Pancreas (tissue), 10 donors: ENCODE data around the gene CIDEA. TPM values are rescaled to one million over a fixed set of nuclear protein-coding genes. Genes with fewer than 3 reads are reported as not detected.
A peak's percentile ranks its signal among the peaks of the same experiment; 100 is the strongest.

ENCODE experiments used
- ATAC-seq, 4 donors: fragments of 200-7000 bp; cut with Tn5 transposase; one replicate each; pipeline versions ENCODE4 v1.8.0 to v1.9.1; 2020; ENCODE audit warnings: mild to moderate bottlenecking in 4 of 4, moderate library complexity in 4 of 4
- DNase-seq, 6 donors: peaks; one replicate each; pipeline ENCODE4 v3.0.0-alpha.2; 2020
- FAIRE-seq: peaks from 2 replicates; lab custom pipeline; 2012; peaks lifted over from hg19 to GRCh38; lab: Jason Lieb, UNC
- H3K27ac ChIP-seq, 4 donors: fragments of 200-600 bp; sonication (generic); 1 replicate in 3 of 4; 2 replicates in 1 of 4; pipeline versions ENCODE4 v1.5.0 to v1.8.0; 2020
- H3K27me3 ChIP-seq, 4 donors: fragments of 200-600 bp; one replicate each; pipeline ENCODE4 v1.8.0; 2021
- H3K36me3 ChIP-seq, 3 donors: fragments of 200-600 bp; sonication (generic) in 1 of 3; one replicate each; pipeline versions ENCODE4 v1.5.0 to v1.8.0; 2020 to 2021
- H3K4me1 ChIP-seq, 3 donors: fragments of 200-600 bp; one replicate each; pipeline ENCODE4 v1.8.0; 2021
- H3K4me3 ChIP-seq, 4 donors: fragments of 200-600 bp; sonication (generic) in 2 of 4; one replicate each; pipeline versions ENCODE4 v1.5.0 to v1.8.0; 2020 to 2021
- H3K9me3 ChIP-seq, 4 donors: fragments of 200-600 bp; one replicate each; pipeline ENCODE4 v1.8.0; 2021
- WGBS, 2 donors: extraction: QIAGEN DNeasy Blood & Tissue Kit; methylation state at CpG; one replicate each; pipeline ENCODE4 v1.1.7; 2013; 5-methylcytosine and 5-hydroxymethylcytosine counted together
- intact Hi-C, 3 donors: fragments of 100-400 bp; cut with DNase I; formaldehyde crosslinking; loops; one replicate each; pipeline versions ENCODE4 v1.11.1 to v1.14.2; 2022
- polyA plus RNA-seq, 2 donors: library from polyadenylated mRNA; stranded (reverse); fragments of 200-250 nt; gene quantifications; one replicate each; pipeline ENCODE4 v1.2.3, GENCODE V29; 2013
- total RNA-seq, 6 donors: library from RNA; stranded (reverse); fragmentation: NEBNext Ultra II Directional in 4 of 6; extraction: Animal tissue kit (Norgen Biotek cat#: 25700) in 4 of 6; gene quantifications; one replicate each; pipeline versions ENCODE4 v1.2.1 to v1.2.4, GENCODE V29; 2021 to 2023
- TF ChIP-seq, protein P1 (sequence below), 4 donors: fragments of 200-600 bp; sonication (generic) in 3 of 4; IDR thresholded peaks; one replicate each; pipeline versions ENCODE4 v1.5.0 to v1.8.0; 2021; ENCODE audit warnings: antibody characterized with exemption in 4 of 4
- donor health status: healthy with polysubstance abuse.
- donor health status: DM: no; HTN: no; CAD: no; lungs with moderate emphysema.
- donor health status: DM: no; HTN: no; CAD: no.
- donor health status: control.
- donor health status: control.
- donor health status: Bipolar disorder and iron deficiency.
- donor health status: DM: yes; HTN: yes; CAD: no.
- donor health status: DM: no; HTN: no; CAD: no.
- donor health status: DM: no; HTN: no; CAD: no.
- donor health status: DM: yes; HTN: yes; CAD: no.

The CIDEA gene
- total and polyA plus RNA-seq, 8 donors, result 0.35 to 3.5 (median 0.64) TPM; not detected in 5

DNA sequence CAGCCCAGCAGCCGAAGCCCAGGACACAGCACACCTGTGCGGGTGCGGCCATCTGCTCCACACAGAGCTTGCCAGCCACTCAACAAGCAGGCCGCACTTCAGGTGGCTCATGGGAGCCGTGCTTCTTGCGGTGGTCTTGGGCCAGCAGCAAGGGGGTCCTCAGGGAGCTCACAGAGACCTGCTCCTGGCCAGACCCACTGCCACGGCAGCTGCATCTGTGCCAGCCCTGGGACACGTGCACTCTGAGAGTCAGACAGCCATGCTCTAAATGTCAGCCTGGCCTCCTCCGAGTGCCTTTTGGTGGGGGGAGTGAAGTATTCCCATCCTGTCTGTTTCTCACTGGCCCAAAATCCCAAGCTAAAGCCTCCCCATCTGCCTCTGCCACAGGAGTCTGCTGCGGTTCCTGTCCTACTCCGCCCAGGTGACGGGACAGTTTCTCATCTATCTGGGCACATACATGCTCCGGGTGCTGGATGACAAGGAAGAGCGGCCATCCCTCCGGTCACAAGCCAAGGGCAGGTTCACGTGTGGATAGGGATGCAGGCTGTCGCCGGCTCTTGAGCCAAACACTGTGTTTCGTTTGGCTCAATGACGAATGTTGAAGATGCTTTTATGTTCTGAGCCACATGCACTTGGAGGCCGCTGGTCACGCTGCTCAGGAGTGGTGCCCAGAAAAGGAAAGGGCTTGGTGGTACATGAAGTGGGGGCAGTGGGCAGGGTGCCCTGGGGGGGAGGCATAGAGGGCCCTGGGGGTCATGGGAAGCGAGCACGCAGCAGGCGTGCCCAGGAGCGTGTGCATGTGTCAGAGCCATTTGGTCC is 22.8 kb downstream of the CIDEA start:
- DNase-seq, result no peak
- Histone ChIP-seq H3K36me3 (no peaks in the 10 kb centered on the region), H3K9me3 (no peaks in the 10 kb centered on the region), H3K27me3 (no peaks in the 10 kb centered on the region), H3K4me3 (no peak overlapping the region), H3K4me1 (no peaks in the 10 kb centered on the region), H3K27ac (no peak overlapping the region)
- ATAC-seq, result no peak
- intact Hi-C loops, result no loop called here
- TF ChIP-seq, protein P1, sequence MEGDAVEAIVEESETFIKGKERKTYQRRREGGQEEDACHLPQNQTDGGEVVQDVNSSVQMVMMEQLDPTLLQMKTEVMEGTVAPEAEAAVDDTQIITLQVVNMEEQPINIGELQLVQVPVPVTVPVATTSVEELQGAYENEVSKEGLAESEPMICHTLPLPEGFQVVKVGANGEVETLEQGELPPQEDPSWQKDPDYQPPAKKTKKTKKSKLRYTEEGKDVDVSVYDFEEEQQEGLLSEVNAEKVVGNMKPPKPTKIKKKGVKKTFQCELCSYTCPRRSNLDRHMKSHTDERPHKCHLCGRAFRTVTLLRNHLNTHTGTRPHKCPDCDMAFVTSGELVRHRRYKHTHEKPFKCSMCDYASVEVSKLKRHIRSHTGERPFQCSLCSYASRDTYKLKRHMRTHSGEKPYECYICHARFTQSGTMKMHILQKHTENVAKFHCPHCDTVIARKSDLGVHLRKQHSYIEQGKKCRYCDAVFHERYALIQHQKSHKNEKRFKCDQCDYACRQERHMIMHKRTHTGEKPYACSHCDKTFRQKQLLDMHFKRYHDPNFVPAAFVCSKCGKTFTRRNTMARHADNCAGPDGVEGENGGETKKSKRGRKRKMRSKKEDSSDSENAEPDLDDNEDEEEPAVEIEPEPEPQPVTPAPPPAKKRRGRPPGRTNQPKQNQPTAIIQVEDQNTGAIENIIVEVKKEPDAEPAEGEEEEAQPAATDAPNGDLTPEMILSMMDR (IDR thresholded peaks at IDR 0.05), result no peak
- FAIRE-seq, result no peak
- 84 to 89% methylated on average over 26 of the region's 26 CpGs for WGBS, 2 donors

DNA sequence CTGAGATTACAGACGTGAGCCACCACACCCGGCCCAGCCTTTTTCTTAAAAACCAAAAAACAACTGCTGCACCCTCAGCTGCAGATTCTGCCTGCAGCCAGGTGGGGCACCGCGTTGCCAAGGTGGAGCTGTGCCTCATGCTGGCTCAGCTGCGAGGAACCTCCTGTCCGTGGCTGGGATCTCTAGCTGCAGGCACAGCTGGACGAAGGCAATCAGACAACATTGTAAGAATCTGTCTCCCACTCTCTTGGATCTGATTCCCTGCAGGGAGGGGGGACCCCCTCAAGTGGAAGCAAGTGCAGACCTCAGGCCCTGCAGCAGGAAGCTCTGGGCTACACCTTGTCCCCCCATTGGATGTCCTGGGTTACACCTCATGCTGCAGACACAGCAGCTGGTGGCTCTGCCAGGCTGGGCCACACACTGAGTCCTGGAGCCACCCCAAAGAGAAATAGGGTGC is 24.1 kb downstream of the CIDEA start:
- H3K36me3 ChIP-seq, result no peaks in the 10 kb centered on the region
- H3K27me3 ChIP-seq, result no peaks in the 10 kb centered on the region
- FAIRE-seq (no peak), ATAC-seq (peak in 1 of 4 donors; percentile 20), DNase-seq (no peak)
- TF ChIP-seq, protein P1 (IDR thresholded peaks at IDR 0.05), result no peak
- no peaks in the 10 kb centered on the region for H3K4me1 ChIP-seq
- intact Hi-C loops, result no loop called here
- 65 to 67% methylated on average over 7 of the region's 7 CpGs for WGBS, 2 donors
- peak overlapping the region in 1 of 4 donors; percentile 59 for H3K27ac ChIP-seq
- H3K9me3 ChIP-seq, result no peaks in the 10 kb centered on the region
- no peak overlapping the region for H3K4me3 ChIP-seq

DNA sequence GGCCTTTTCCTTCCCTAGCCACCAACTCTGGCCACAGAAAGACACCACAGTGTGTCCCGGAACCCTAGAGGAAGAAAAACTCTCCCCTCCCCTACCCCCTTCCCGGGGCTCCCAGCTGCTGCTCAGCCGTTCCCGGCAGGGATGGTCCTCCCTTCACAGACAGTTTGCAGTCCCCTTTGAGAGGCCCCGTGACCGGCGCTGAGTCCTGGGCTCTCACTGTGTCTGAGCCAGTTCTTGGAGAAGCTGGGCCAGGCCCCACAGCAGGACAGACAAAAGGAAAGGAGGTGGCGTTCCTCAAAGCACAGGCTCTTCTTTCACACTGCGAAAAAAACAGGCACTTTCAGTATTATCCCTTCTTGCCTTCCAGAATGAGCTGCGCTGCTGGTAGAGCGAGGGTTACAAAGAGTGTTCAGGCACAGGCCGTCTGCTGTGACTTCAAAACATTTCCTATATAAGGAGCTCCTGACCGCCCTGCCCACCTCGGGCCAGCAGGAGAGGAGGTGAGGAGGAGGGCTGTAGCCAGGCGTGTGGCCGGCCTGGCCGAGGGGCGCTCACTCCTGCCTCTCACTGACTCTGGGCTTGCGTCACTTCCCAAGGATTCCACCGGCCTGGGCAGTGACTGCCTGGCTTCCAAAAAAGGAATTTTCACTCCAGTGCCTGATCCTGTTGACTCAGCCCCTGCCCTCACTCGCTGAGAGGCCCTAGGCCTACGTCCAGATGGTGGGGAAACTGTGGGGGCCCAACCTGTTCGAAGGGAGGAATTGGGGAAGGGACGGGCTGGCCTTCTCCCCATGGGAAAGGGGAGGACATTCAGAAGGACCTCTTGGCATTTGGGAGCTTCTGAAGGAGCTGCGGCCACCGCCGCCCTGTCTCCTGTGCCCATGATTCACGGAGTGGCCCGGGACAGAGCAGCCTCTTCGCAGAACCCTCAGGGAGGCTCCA is 24.9 kb downstream of the CIDEA start:
- Histone ChIP-seq H3K36me3 (no peaks in the 10 kb centered on the region), H3K27me3 (no peaks in the 10 kb centered on the region), H3K4me3 (peak overlapping the region in 1 of 4 donors; percentile 7), H3K4me1 (no peaks in the 10 kb centered on the region), H3K27ac (peak overlapping the region in 2 of 4 donors; percentile 44 to 59), H3K9me3 (no peaks in the 10 kb centered on the region)
- FAIRE-seq (peak; percentile 79), DNase-seq (no peak), ATAC-seq (peak in 3 of 4 donors; percentile 67 to 75 (median 72))
- WGBS, 2 donors, result 73 to 76% methylated on average over 30 of the region's 30 CpGs
- intact Hi-C loops, result no loop called here
- TF ChIP-seq, protein P1 (IDR thresholded peaks at IDR 0.05), result no peak

DNA sequence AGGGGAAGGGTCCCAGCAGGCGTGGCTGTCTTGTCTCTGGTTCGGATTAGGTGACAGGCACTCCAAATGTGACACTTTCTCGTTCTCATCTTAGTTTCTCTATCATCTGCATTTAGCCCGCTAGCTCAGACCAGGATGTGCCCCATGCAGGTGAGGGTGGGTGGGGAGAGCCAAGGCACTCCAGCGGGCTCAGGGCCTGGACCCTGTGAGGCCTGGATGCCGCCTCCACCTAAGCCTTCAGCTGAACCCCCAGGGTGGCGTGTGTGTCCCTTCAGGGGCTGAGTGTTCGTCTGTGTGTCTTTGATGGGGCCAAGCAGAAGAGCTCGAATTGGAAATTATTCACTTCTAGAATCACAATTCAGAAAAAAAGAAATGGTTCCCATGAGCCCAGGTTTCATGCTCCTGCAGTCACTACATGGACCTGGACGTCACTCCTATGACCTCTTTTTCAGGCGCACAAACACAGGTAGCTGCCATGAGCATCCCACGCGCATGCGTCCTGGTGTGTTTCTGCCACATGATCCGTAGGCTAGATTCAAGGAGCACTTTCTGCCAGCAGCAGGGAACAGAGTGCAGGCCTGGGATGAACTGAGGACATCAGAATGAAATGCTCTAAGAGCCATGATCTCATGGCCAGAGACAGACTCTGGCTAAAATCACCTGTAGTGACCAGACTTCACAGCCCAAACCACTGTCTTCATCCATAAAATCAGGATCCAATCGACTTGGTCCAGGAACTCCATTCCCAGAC is 25.8 kb downstream of the CIDEA start:
- H3K27me3 ChIP-seq, result no peaks in the 10 kb centered on the region
- no peaks in the 10 kb centered on the region for H3K36me3 ChIP-seq
- H3K4me1 ChIP-seq, result no peaks in the 10 kb centered on the region
- H3K4me3 ChIP-seq, result no peak overlapping the region
- no peak for ATAC-seq
- H3K9me3 ChIP-seq, result no peaks in the 10 kb centered on the region
- intact Hi-C loops, result no loop called here
- no peak for FAIRE-seq
- H3K27ac ChIP-seq, result peak overlapping the region in 2 of 4 donors; percentile 44 to 59
- DNase-seq, result no peak
- WGBS, 2 donors, result 83% methylated on average over 16 of the region's 16 CpGs
- TF ChIP-seq, protein P1 (IDR thresholded peaks at IDR 0.05), result no peak
